Peyer's patch (tissue), 4 donors: Measurements from ENCODE around the gene CRIM1. TPM values are rescaled to one million over a fixed set of nuclear protein-coding genes. Genes with fewer than 3 reads are reported as not detected.

Source experiments
- DNase-seq, 3 donors: peaks; one replicate each; pipeline ENCODE4 v3.0.0-alpha.2; 2017 to 2019
- H3K27ac ChIP-seq, 4 donors: fragments of 200-600 bp; sonication (generic); one replicate each; pipeline ENCODE4 v1.5.1; 2016 to 2019
- H3K27me3 ChIP-seq, 2 donors: fragments of 200-600 bp; sonication (generic); one replicate each; pipeline ENCODE4 v1.5.1; 2019
- H3K36me3 ChIP-seq, 3 donors: fragments of 200-600 bp; sonication (generic); one replicate each; pipeline ENCODE4 v1.5.1; 2016 to 2019
- H3K4me1 ChIP-seq, 4 donors: fragments of 200-600 bp; sonication (generic); one replicate each; pipeline ENCODE4 v1.5.1; 2016 to 2019
- H3K4me3 ChIP-seq, 4 donors: fragments of 200-600 bp; sonication (generic); 1 replicate in 3 of 4; 2 replicates in 1 of 4; pipeline ENCODE4 v1.5.1; 2016 to 2019; ENCODE audit warnings: mild to moderate bottlenecking in 1 of 4
- H3K9me3 ChIP-seq, 4 donors: fragments of 200-600 bp; sonication (generic); one replicate each; pipeline ENCODE4 v1.5.1; 2016 to 2019; ENCODE audit warnings: mild to moderate bottlenecking in 1 of 4
- CTCF ChIP-seq, 6 experiments: fragments of 450-650 bp in 4 of 6; fragments of 200-600 bp in 2 of 6; sonication (generic) in 1 of 6; IDR thresholded peaks; one replicate each; pipeline ENCODE4 v1.5.1; 2017 to 2019; ENCODE audit warnings: antibody characterized with exemption in 6 of 6, mild to moderate bottlenecking in 3 of 6, moderate library complexity in 1 of 6
- POLR2A ChIP-seq, 2 donors: fragments of 450-650 bp; IDR thresholded peaks; one replicate each; pipeline ENCODE4 v1.5.1; 2017; ENCODE audit warnings: antibody characterized with exemption in 2 of 2, mild to moderate bottlenecking in 2 of 2, moderate library complexity in 2 of 2
- total RNA-seq, 4 donors: library from RNA; depleted of rRNA; stranded (reverse); fragments of >200 nt; gene quantifications; one replicate each; pipeline ENCODE4 v1.1.0, GENCODE V29; 2016

CRIM1 gene
- total RNA-seq, 4 donors from 2014 or later: 29.9 to 181 (median 63.6) TPM

GRCh38 chr2:36544638-36545338 is 189.2 kb downstream of the CRIM1 start:
- Histone ChIP-seq H3K36me3 (peaks cover 0 to 46% (median 0%) of the 10 kb centered on the region in 3 donors), H3K9me3 (no peaks in the 10 kb centered on the region), H3K4me1 (no peaks in the 10 kb centered on the region), H3K4me3 (no peak overlapping the region), H3K27me3 (no peaks in the 10 kb centered on the region), H3K27ac (no peak overlapping the region)
- DNase-seq: no peak
- TF ChIP-seq CTCF (IDR thresholded peaks at IDR 0.05): peak in 1 of 6 experiments; percentile 9
- no peak for TF ChIP-seq POLR2A (IDR thresholded peaks at IDR 0.05)

- Histone ChIP-seq H3K27ac (no peak overlapping the region), H3K9me3 (no peaks in the 10 kb centered on the region), H3K4me3 (no peak overlapping the region), H3K27me3 (no peaks in the 10 kb centered on the region), H3K4me1 (no peaks in the 10 kb centered on the region), H3K36me3 (peaks cover 0 to 55% (median 0%) of the 10 kb centered on the region in 3 donors)
- DNase-seq: no peak
- no peak for TF ChIP-seq CTCF (IDR thresholded peaks at IDR 0.05)
- TF ChIP-seq POLR2A (IDR thresholded peaks at IDR 0.05): no peak
Measured at GRCh38 chr2:36545871-36546416, 190.4 kb downstream of the CRIM1 start.

- no peaks in the 10 kb centered on the region for H3K27me3 ChIP-seq
- no peaks in the 10 kb centered on the region for H3K4me1 ChIP-seq
- H3K9me3 ChIP-seq: no peaks in the 10 kb centered on the region
- no peak overlapping the region for H3K27ac ChIP-seq
- TF ChIP-seq POLR2A (IDR thresholded peaks at IDR 0.05) (no peak), CTCF (IDR thresholded peaks at IDR 0.05) (no peak)
- no peak overlapping the region for H3K4me3 ChIP-seq
- DNase-seq: no peak
- peaks cover 0 to 66% (median 0%) of the 10 kb centered on the region in 3 donors for H3K36me3 ChIP-seq
Measured at GRCh38 chr2:36547906-36548305, 192.3 kb downstream of the CRIM1 start.

- no peaks in the 10 kb centered on the region for H3K27me3 ChIP-seq
- no peak overlapping the region for H3K4me3 ChIP-seq
- TF ChIP-seq POLR2A (IDR thresholded peaks at IDR 0.05) (no peak), CTCF (IDR thresholded peaks at IDR 0.05) (no peak)
- no peak for DNase-seq
- no peak overlapping the region for H3K27ac ChIP-seq
- no peaks in the 10 kb centered on the region for H3K4me1 ChIP-seq
- H3K9me3 ChIP-seq: no peaks in the 10 kb centered on the region
- peaks cover 0 to 69% (median 0%) of the 10 kb centered on the region in 3 donors for H3K36me3 ChIP-seq
Measured at GRCh38 chr2:36549165-36549574, 193.6 kb downstream of the CRIM1 start.

GRCh38 chr2:36550006-36550405 is 194.4 kb downstream of the CRIM1 start:
- no peak for DNase-seq
- Histone ChIP-seq H3K4me1 (no peaks in the 10 kb centered on the region), H3K27ac (no peak overlapping the region), H3K36me3 (peaks cover 0 to 69% (median 0%) of the 10 kb centered on the region in 3 donors), H3K27me3 (no peaks in the 10 kb centered on the region), H3K9me3 (no peaks in the 10 kb centered on the region), H3K4me3 (no peak overlapping the region)
- TF ChIP-seq POLR2A (IDR thresholded peaks at IDR 0.05): no peak
- TF ChIP-seq CTCF (IDR thresholded peaks at IDR 0.05): no peak
